Left forelimb (tissue), 1 donor: ENCODE data around the gene SERPINB10.
"Not testable (repeated sequence)": the region's sequence is repeated elsewhere in the genome, so short reads cannot be mapped to it uniquely, and the experiment has no call there.

Experiments
- DNase-seq: peaks from one replicate; pipeline ENCODE4 v3.0.0-alpha.2; 2018; ENCODE audit warnings: low spot score

The SERPINB10 gene

DNA sequence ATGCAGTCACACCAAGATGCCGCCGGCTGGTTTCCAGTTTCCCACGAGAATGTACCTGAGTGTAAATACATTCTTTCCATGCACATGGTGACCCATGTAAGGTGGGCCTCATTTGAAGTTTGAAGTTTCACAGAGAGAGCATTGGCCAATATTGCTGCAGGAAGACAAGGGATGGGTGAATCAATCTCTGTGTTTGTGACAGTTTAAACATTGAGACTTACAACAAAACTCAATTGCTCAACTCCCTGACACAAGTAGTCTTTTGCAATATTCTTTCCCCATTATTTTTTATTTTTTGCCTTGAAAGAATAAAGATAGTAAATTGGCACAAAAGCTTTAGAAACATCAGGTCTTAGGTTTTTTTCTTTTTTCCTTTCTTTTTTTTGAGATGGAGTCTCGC is 15.2 kb upstream of the SERPINB10 start:
- DNase-seq, result no peak

DNA sequence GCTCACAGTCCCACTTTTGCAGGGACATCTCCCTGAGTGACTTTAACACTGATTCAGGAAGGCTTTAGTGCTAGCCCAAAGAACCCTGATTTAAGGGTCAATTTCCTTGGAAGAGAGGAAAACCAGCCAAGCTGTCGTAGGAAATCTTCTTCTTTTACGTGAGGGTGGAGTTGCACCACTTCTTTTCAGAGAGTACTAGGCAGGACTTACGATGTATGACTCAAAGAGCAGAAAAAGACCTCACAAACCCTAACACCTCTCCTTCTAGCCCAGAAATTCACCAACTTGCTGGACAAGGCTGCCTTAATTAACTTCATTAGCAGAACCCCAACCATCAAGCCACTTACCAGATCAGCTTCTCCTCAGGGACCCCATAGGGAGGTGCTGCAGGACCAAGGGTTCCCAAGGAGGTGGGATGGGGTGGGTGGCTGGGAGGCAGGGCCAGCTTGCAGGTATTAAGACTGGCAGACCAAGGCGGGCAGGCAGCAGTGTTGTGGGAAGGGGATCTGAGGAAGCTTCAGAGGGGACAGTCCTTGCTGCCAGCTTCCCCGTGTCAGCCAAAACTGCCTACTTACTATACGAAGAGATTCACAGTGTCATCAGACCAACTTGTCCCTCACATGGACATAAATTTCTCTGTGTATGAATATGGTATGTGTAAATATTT is 13.5 kb upstream of the SERPINB10 start:
- no peak for DNase-seq

DNA sequence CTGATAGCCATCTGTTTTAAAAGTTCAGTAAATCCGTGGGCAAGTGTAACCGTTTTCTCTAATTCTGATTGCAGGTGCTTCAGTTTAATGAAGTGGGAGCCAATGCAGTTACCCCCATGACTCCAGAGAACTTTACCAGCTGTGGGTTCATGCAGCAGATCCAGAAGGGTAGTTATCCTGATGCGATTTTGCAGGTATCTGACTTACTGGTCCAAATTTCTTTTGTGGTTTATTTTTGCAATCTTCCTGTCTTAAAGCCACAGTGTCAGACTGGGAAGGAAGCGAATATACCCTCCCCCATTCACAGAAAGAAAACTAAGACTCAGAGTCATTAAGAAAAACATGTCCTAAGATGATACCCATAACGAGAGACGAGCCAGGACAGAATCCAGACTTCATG is 12.6 kb upstream of the SERPINB10 start:
- DNase-seq, result no peak

DNA sequence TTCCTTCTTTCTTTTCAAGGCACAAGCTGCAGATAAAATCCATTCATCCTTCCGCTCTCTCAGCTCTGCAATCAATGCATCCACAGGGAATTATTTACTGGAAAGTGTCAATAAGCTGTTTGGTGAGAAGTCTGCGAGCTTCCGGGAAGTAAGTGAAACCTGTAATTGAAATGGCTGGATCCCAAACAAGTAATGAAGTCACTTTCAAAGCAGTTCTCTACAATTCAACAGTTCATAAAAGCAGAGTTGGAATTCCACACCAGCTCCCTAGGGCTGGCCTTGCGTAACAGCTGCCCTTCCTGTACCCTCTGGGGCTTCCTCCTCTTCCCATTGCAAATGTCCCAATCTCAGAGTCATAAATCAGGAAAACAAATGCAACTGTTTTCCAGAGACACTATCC is 10.7 kb upstream of the SERPINB10 start:
- DNase-seq, result no peak

DNA sequence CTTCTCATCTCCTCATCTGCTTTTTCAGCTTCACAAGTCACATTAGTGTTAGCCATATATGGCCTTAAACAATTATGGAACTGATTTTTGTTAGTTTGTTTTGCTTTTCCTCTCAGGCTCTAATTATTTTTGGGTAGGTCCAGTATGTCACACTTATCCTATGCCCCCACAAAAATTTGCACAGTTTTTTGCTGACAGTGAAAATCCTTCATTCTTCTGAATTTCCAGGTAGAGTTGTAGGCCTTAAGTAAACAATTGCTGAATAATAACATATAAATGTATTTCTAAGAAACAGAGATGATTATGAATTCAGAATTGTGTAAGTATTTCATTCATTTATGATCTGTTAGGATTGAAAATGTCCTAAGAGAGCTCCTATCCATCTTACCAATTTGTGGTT is 8.6 kb upstream of the SERPINB10 start:
- DNase-seq, result no peak

DNA sequence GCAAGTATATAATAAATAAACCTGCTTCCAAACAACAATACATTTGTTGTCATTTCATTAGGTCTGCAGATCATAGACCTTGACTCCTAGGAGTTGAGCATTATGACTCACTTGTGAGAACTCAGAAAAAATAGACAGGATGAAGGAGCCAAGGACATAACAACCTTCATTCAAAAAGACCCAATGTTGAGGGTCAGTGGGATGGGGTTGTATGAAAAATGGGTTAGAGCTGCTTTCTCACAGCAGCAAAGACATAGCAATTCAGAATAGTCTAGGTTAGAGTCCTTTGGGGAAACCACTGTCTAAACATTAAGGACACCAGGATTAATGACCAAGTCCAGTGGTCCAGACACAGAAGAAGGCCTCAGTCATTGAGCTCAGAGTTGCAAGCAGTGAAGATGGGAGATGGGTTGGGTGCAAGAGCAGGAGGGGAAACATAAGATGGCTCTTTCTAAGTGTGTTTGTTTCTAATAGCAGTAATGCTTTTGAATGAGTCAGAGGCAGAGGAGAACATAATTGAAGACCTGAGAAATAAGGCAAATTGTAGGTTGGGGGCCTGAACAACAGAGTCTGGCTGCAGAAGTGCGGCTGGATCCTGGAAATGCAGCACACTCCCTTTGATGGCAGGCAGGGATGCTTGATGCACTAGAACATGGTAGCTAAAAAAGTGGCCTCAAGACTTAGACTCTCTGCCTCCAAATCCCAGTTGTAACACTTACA is 3.7 kb upstream of the SERPINB10 start:
- no peak for DNase-seq

DNA sequence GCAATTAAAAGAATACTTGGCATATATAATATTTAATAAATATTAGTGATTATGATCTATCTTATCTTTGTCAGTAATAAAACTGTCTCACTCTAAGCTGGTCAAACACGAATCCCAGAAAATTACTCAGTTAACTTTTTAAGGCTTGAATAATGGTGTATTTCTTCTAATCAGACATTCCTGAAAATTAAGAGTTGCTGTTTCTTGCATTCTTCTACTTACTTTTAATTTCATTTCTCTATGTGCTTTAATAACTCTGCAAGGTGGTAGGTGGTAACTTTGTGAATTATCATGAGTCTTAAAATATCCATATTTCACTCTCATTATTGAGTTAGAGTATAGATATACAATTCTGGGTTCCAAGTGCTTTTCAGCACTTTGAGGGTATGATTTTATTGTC is 3.1 kb upstream of the SERPINB10 start:
- no peak for DNase-seq

DNA sequence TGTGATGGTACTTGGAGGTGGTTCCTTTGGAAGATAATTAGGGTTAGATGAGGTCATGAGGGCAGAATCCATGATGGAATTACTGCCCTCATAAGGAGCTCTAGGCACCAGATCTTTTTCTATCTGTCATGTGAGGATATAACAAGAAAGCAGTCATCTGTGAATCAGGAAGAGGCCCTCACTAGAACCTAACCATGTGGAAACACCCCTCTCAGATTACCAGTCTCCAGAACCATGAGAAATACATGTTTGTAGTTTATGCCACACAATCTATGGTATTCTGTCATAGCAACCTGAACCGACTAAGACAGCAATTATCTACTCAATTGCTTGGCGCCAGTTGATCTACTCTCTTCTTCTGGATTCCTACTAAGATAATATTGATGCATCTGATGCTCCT is 2.4 kb upstream of the SERPINB10 start:
- DNase-seq, result no peak

DNA sequence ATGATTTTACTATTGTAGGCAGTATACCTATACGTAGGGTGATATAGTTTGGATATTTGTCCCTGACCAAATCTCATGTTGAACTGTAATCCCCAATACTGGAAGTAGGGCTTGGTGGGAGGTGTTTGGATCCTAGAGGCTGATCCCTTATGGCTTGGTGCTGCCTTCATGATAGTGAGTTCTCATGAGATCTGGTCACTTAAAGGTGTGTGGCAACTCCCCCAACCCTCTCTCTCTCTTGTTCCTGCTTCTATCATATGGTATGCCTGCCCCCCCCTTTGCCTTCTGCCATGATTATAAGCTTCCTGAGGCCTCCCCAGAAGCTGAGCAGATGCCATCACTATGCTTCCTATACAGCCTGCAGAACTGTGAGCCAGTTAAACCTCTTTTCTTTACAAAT is 1.7 kb upstream of the SERPINB10 start:
- DNase-seq, result no peak

DNA sequence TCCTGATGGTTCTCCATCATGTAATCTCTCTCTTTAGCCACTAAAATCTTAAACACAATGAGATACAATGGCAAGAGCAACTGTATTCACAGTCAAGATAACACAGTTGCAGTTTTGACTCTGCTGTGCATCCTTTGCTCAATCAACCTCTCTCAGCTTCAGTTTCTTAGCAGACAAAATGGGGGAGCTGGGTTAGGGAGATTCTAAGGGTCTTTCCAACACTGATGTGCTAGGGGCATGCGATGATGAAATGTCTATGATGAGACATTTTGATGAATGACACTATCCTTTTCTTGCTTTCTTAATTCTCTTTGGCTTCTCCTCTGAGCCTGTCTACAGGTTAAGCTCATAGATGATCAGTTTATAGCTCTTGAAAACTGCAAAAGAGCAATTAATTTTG is 1.1 kb downstream of the SERPINB10 start:
- DNase-seq, result no peak

DNA sequence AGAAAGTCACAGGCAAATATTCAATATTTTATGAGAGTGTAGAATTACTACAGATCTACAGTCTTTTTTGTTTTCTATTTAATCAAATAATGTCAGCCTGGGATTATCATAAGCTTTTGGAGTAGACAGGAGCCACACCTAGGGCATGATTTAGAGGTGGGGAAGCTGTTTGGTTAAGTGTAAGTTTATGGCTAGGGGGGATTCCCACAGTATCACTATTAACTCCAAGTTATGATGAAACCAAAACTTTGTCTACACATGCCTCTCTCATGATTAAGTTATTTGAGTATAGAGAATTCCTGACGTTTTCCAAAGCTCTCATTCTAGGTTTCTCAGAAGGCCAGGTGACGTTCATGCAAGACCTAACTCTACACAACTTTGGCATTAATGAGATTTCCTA is 2.1 kb downstream of the SERPINB10 start:
- no peak for DNase-seq

DNA sequence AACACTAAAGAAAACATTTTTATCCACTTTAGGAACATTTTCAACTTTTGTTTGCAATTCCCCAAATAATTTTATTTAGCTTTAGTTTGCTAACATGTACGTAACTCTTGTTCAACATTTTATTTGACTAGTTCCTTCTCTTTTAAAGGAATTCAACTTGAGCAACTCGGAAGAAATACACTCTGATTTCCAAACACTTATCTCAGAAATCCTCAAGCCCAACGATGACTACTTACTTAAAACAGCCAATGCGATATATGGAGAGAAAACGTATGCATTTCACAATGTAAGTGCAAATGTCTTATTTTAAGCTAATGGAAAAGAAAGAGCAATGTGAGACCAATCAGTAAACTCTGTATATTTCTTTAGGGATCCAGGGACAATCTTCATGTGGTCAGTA is 10.1 kb downstream of the SERPINB10 start:
- no peak for DNase-seq

DNA sequence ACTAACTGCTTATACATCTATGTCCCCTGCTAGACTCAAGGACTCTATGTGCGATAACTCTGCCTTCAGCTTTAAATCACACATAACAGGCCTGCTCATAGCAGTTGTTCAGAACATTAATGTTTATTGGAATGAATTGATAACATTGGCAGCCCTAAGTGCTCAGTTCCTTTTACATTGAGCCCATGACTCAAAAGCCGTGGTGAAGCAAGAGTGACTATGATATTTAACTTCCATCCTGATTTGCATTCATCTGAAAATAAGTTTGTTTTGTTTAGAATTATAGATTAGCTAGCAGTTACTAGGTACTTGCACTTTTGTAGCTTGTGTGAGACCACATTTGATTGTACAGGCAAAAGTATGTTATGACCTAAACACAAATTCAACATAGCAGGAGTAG is 14.3 kb downstream of the SERPINB10 start:
- DNase-seq, result no peak

DNA sequence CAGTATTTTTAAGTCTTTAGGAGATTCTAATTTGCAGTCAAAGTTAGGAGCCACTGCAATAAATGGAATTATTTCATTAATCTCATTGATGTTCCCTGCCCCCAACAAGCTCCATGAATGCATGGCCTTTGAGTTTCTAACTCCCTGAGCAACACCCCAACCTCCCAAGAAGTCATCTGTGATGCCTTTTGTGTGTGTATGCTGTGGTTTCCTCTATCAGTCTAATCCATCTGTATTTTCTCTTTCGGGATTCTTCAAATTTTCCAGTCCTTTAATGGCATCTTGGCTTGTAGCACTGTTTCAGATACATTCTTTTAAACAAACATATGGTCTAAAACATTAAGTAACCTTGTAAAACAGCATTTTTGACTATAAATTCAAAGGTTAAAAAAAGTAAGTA is 16.8 kb downstream of the SERPINB10 start:
- DNase-seq, result no peak

DNA sequence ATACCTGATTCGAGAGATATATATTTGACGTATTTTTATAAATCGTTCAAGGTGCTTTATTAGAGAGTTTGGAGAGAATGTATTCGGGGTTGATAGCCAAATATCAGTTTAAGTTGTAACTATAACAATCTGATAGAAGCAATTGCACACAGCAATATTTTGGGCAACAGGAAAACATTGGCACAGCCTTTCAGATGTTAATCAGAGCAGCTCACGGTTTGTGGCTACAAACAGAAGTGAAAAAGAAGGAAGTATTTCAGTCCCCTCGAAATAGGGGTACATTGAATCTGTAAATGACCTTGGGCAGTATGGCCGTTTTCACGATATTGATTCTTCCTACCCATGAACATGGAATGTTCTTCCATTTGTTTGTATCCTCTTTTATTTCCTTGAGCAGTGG is 20.6 kb downstream of the SERPINB10 start:
- no peak for DNase-seq

DNA sequence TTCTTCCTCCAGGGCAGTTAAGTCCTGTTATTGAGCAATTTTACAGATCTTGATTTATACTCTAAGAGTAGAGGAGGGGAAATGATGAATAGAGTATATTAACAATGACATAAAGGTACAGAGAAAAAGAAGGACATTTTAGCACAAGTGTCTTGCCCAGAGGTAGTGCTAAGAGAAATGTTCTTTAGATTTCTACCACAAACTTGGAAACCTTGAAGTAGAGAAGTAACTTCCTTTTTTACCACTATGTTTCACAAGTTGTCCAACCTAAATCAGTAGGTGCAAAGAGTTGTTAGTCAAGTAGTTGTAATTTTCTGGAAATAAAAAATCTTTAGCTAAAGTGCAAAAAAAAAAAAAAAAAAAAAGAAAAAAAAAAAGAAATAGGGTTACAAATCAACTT is 21.6 kb downstream of the SERPINB10 start:
- not testable (repeated sequence) for DNase-seq

DNA sequence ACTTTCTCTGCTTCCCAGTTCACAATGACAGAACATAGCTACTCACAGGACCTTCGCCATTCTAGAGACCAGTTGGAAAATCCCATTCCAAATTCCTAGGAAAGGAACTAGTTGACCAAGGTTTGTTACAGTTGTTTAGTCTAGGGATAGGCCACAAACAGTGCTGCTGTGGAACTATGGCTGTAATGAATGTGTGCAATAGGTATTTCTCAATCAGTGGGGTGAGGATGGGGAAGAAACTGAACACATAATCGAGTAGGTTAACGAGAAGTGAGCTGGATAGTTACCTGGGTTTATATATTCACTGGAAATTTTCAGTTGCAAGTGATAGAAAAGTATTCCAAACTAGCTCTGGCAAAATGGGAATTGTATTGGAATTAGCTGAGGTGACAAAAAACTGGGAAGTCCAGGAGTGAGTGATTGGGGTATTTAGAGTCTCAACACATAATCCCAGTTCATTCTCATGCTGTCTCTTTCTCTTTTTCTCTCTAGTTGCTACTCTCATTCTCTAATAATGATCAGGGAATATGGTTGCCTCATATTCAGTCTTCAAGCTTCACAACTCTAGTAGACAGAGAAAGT is 23.1 kb downstream of the SERPINB10 start:
- no peak for DNase-seq

DNA sequence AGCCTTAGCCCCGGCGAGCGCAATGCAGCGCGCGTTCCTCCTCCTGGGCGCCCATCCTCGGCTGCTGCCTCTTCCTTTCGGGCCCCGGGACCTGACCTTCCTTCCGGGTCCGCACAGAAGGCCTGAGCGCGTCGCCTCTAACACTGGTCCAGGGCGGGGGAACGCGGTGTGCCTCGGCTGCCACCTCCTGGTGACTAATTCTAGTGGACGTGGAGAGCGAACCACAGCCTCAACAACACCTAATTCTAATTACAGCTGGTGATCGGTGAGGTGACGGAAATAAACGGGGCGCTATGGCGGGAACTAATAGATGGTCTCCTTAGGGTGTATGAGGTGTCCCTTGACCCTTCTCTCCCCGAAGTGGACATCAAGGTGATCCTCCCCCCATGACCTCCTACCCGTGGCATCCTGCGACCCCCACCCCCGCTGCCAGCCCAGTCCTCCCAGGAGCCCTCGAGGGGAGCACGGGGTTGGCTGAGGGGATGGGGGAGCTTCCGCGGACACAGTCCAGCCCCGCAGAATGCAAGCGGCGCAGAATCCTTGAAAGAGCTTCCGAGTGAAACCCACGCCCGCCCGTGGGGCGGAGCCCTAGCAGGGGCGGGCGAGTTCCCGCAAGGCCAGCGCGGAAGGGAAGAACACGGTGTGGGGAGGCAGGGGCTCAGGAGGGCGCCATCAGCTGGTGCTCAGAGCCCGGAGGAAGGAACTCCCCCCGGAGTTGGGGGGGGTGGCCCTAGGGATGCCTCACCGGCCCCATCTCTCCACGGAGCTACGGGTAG is 28.6 kb downstream of the SERPINB10 start:
- DNase-seq, result peak; percentile 73

DNA sequence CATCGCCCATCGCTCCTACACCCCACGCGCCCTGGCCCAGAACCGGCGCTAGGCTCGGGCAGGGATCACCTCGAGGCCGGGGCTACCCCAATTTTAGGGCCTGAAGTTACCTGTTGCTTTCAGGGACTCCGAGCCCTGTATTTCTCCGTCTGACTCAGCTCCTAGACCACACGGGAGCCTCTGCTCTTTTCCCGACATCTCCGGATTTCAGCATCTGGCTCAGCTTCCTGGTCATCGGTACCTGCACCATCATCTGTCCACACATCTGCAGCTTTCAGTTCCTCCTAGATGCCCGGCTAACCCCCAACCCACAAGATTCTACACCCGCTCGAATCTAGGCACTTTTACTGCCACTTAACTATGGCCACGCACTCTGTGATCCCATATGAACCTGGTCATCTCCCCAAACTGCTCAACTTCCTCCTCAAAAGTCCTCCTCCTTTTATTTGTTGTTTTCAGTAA is 29.2 kb downstream of the SERPINB10 start:
- no peak for DNase-seq

DNA sequence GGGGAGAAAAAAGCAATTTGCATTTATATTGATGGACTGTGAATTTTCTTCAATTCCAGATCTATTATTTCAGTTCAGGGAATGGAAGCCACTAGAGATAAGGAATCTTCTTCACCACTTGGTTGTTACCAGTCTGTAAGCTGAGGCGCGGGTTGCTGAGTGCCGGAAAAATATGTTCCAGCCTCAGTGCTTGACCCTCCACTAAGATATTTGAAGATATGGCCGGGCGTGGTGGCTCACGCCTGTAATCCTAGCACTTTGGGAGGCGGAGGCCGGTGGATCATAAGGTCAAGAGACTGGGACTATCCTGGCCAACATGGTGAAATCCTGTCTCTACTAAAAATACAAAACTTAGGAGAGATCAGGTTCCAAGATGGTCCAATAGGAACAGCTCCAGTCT is 32.2 kb downstream of the SERPINB10 start:
- no peak for DNase-seq

DNA sequence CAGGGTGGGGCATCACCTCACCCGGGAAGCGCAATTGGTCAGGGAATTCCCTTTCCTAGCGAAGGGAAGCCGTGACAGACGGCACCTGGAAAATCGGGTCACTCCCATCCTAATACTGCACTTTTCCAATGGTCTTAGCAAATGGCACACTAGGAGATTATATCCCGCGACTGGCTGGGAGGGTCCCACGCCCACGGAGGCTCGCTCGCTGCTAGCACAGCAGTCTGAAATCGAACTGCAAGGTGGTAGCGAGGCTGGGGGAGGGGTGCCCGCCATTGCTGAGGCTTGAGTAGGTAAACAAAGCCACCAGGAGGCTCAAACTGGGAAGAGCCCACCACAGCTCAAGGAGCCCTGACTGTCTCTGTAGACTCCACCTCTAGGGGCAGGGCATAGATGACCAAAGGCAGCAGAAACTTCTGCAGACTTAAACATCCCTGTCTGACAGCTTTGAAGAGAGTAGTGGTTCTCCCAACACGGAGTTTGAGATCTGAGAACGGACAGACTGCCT is 32.8 kb downstream of the SERPINB10 start:
- DNase-seq, result not testable (repeated sequence)

DNA sequence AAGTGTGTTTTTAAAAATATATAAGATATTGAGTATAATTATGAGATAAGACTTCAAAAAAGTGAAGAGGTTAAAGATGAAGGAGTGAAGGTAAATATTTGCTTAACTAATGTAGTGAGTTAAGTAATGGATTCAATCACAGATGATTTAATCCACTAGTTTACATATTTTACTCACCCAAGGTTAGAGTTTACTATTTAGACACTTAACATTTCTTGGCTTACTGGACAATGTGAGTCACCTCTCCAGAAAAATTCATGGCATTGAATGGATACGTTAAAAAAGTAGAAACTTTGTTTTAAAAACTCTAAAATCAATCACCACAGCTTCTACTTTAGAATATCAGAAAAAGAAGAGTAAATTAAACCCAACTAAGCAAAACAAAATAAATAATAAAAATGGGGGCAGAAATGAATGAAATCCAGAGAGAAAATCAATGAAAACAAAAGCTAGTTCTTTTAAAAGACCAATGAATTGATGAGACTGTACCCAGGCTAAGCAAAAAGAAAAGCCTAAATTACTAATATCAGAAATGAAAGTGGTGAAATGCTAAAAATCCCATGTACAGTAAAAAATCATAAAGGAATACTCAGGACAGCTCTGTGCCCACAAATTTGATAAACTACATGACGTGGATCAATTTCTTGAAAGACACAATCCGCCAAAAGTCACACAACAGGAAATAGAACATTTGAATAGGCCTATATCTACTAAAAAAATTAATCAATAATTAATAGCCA is 39.5 kb downstream of the SERPINB10 start:
- no peak for DNase-seq
